Measurements from ENCODE around the gene NOBOX. TPM values are rescaled to one million over a fixed set of nuclear protein-coding genes. Genes with fewer than 3 reads are reported as not detected.
A peak's percentile ranks its signal among the peaks of the same experiment; 100 is the strongest.
"Not testable (repeated sequence)": the region's sequence is repeated elsewhere in the genome, so short reads cannot be mapped to it uniquely, and the experiment has no call there.

The NOBOX gene
- total RNA-seq (2014; rRNA removed; shearing (Covaris generic)): not detected in 2 replicates

- no peaks in the 10 kb centered on the region for H3K36me3 ChIP-seq
- DNase-seq: no peak
These were observed at the start of gene NOBOX for GRCh38 chr7:144403649-144404061. Gene NOBOX (minus strand): TSS chr7:144403693.

GRCh38 chr7:144452064-144452463 is 48.6 kb upstream of the NOBOX start:
- Histone ChIP-seq H3K9me3 (replicated peaks) (no peaks in the 10 kb centered on the region), H3K27me3 (peaks cover 8% of the 10 kb centered on the region; the same call in 1 of the 2 replicates), H3K36me3 (no peaks in the 10 kb centered on the region), H3K27ac (no peak overlapping the region), H3K4me1 (no peaks in the 10 kb centered on the region), H3K4me3 (no peak overlapping the region)
- DNase-seq: no peak

More at GRCh38 chr7:144403649-144404061, at the start of gene NOBOX:
- Histone ChIP-seq H3K9me3 (replicated peaks) (no peaks in the 10 kb centered on the region), H3K4me1 (no peaks in the 10 kb centered on the region), H3K27ac (no peak within 1 kb of the TSS), H3K27me3 (peaks cover 18% of the 10 kb centered on the region; the same call in 1 of the 2 replicates), H3K4me3 (no peak within 1 kb of the TSS)

- H3K4me3 ChIP-seq: no peak overlapping the region
- no peak overlapping the region for H3K27ac ChIP-seq
- DNase-seq: no peak
- H3K4me1 ChIP-seq: no peaks in the 10 kb centered on the region
- no peaks in the 10 kb centered on the region for H3K36me3 ChIP-seq
- H3K27me3 ChIP-seq: peaks cover 17% of the 10 kb centered on the region; the same call in 1 of the 2 replicates
- no peaks in the 10 kb centered on the region for H3K9me3 ChIP-seq (replicated peaks)
These were observed 42.1 kb upstream of the NOBOX start for GRCh38 chr7:144445590-144445989.

- H3K4me1 ChIP-seq: no peaks in the 10 kb centered on the region
- no peak for DNase-seq
- no peaks in the 10 kb centered on the region for H3K9me3 ChIP-seq (replicated peaks)
- no peak overlapping the region for H3K4me3 ChIP-seq
- no peaks in the 10 kb centered on the region for H3K36me3 ChIP-seq
- peaks cover 3% of the 10 kb centered on the region; the same call in 1 of the 2 replicates for H3K27me3 ChIP-seq
- H3K27ac ChIP-seq: no peak overlapping the region
These were observed 36.3 kb upstream of the NOBOX start for GRCh38 chr7:144439717-144440205.

- H3K27me3 ChIP-seq: peaks cover 1% of the 10 kb centered on the region; the same call in 1 of the 2 replicates
- H3K36me3 ChIP-seq: no peaks in the 10 kb centered on the region
- H3K27ac ChIP-seq: no peak overlapping the region
- DNase-seq: no peak
- H3K4me3 ChIP-seq: no peak overlapping the region
- no peaks in the 10 kb centered on the region for H3K4me1 ChIP-seq
- no peaks in the 10 kb centered on the region for H3K9me3 ChIP-seq (replicated peaks)
These were observed 35.3 kb upstream of the NOBOX start for GRCh38 chr7:144438759-144439158.

- peak; percentile 38 to 60 for DNase-seq
- no peak overlapping the region for H3K27ac ChIP-seq
- H3K4me1 ChIP-seq: no peaks in the 10 kb centered on the region
- peaks cover 4% of the 10 kb centered on the region; the same call in 1 of the 2 replicates for H3K27me3 ChIP-seq
- H3K4me3 ChIP-seq: no peak overlapping the region
- no peaks in the 10 kb centered on the region for H3K9me3 ChIP-seq (replicated peaks)
- no peaks in the 10 kb centered on the region for H3K36me3 ChIP-seq
These were observed 34.1 kb upstream of the NOBOX start for GRCh38 chr7:144437370-144438191.

GRCh38 chr7:144436500-144436899 is 33.0 kb upstream of the NOBOX start:
- no peak overlapping the region for H3K27ac ChIP-seq
- no peak for DNase-seq
- H3K9me3 ChIP-seq (replicated peaks): no peaks in the 10 kb centered on the region
- H3K4me1 ChIP-seq: no peaks in the 10 kb centered on the region
- H3K4me3 ChIP-seq: no peak overlapping the region
- H3K36me3 ChIP-seq: no peaks in the 10 kb centered on the region
- H3K27me3 ChIP-seq: peaks cover 4% of the 10 kb centered on the region; the same call in 1 of the 2 replicates

GRCh38 chr7:144428431-144428830 is 24.9 kb upstream of the NOBOX start:
- DNase-seq: no peak
- H3K4me1 ChIP-seq: no peaks in the 10 kb centered on the region
- no peaks in the 10 kb centered on the region; the same call in 1 of the 2 replicates for H3K27me3 ChIP-seq
- H3K4me3 ChIP-seq: no peak overlapping the region
- H3K27ac ChIP-seq: no peak overlapping the region
- no peaks in the 10 kb centered on the region for H3K9me3 ChIP-seq (replicated peaks)
- H3K36me3 ChIP-seq: no peaks in the 10 kb centered on the region

GRCh38 chr7:144427539-144427938 is 24.0 kb upstream of the NOBOX start:
- not testable (repeated sequence) for H3K9me3 ChIP-seq (replicated peaks); H3K36me3 ChIP-seq; H3K27me3 ChIP-seq; H3K4me3 ChIP-seq; DNase-seq; H3K27ac ChIP-seq; H3K4me1 ChIP-seq

- H3K4me1 ChIP-seq; H3K36me3 ChIP-seq; H3K27ac ChIP-seq; H3K9me3 ChIP-seq (replicated peaks); H3K4me3 ChIP-seq; H3K27me3 ChIP-seq; DNase-seq: not testable (repeated sequence)
These were observed 15.4 kb upstream of the NOBOX start for GRCh38 chr7:144418931-144419330.

GRCh38 chr7:144416341-144416740 is 12.8 kb upstream of the NOBOX start:
- DNase-seq: no peak

GRCh38 chr7:144415858-144416257 is 12.4 kb upstream of the NOBOX start:
- H3K27me3 ChIP-seq: no peaks in the 10 kb centered on the region
- no peaks in the 10 kb centered on the region for H3K4me1 ChIP-seq
- H3K4me3 ChIP-seq: no peak overlapping the region
- no peaks in the 10 kb centered on the region for H3K9me3 ChIP-seq (replicated peaks)
- DNase-seq: no peak
- H3K27ac ChIP-seq: no peak overlapping the region
- H3K36me3 ChIP-seq: no peaks in the 10 kb centered on the region

More at GRCh38 chr7:144416341-144416740, 12.8 kb upstream of the NOBOX start:
- Histone ChIP-seq H3K27me3 (no peaks in the 10 kb centered on the region), H3K4me1 (no peaks in the 10 kb centered on the region), H3K9me3 (replicated peaks) (no peaks in the 10 kb centered on the region), H3K27ac (no peak overlapping the region), H3K36me3 (no peaks in the 10 kb centered on the region), H3K4me3 (no peak overlapping the region)

GRCh38 chr7:144414815-144415214 is 11.3 kb upstream of the NOBOX start:
- Histone ChIP-seq H3K27me3 (no peaks in the 10 kb centered on the region), H3K9me3 (replicated peaks) (no peaks in the 10 kb centered on the region), H3K27ac (no peak overlapping the region), H3K4me3 (no peak overlapping the region), H3K4me1 (no peaks in the 10 kb centered on the region), H3K36me3 (no peaks in the 10 kb centered on the region)
- DNase-seq: no peak

GRCh38 chr7:144410441-144410840 is 6.9 kb upstream of the NOBOX start:
- no peaks in the 10 kb centered on the region for H3K36me3 ChIP-seq
- H3K4me3 ChIP-seq: no peak overlapping the region
- H3K9me3 ChIP-seq (replicated peaks): no peaks in the 10 kb centered on the region
- H3K4me1 ChIP-seq: no peaks in the 10 kb centered on the region
- no peak overlapping the region for H3K27ac ChIP-seq
- H3K27me3 ChIP-seq: peaks cover 8% of the 10 kb centered on the region; the same call in 1 of the 2 replicates
- DNase-seq: no peak

- DNase-seq: no peak
These were observed 4.6 kb upstream of the NOBOX start for GRCh38 chr7:144408121-144408520.

More at GRCh38 chr7:144408121-144408520, 4.6 kb upstream of the NOBOX start:
- Histone ChIP-seq H3K36me3 (no peaks in the 10 kb centered on the region), H3K4me3 (no peak overlapping the region), H3K4me1 (no peaks in the 10 kb centered on the region), H3K27ac (no peak overlapping the region), H3K27me3 (peaks cover 11% of the 10 kb centered on the region; the same call in 1 of the 2 replicates), H3K9me3 (replicated peaks) (no peaks in the 10 kb centered on the region)
